Heart left ventricle (tissue), 16 donors: ENCODE data around the gene GPC6. TPM values are rescaled to one million over a fixed set of nuclear protein-coding genes. Genes with fewer than 3 reads are reported as not detected.
A peak's percentile ranks its signal among the peaks of the same experiment; 100 is the strongest.

ENCODE experiments used
- ATAC-seq, 4 donors: fragments of 200-7000 bp; cut with Tn5 transposase; one replicate each; pipeline ENCODE4 v1.9.1; 2020 to 2022; ENCODE audit warnings: moderate library complexity in 4 of 4, mild to moderate bottlenecking in 3 of 4, moderate number of reproducible peaks in 1 of 4
- DNase-seq, 5 donors: peaks; one replicate each; pipeline ENCODE4 v3.0.0-alpha.2; 2020
- H3K27ac ChIP-seq, 12 donors: fragments of 200-600 bp; sonication (generic) in 4 of 12; one replicate each; pipeline versions ENCODE4 v1.5.0 to v1.8.0; 2016 to 2022; ENCODE audit warnings: mild to moderate bottlenecking in 2 of 12
- H3K27me3 ChIP-seq, 9 donors: fragments of 200-600 bp; sonication (generic) in 2 of 9; one replicate each; pipeline versions ENCODE4 v1.5.1 to v1.8.0; 2016 to 2022; ENCODE audit warnings: mild to moderate bottlenecking in 3 of 9
- H3K36me3 ChIP-seq, 9 donors: fragments of 200-600 bp; sonication (generic) in 2 of 9; one replicate each; pipeline versions ENCODE4 v1.5.0 to v1.8.0; 2018 to 2022; ENCODE audit warnings: mild to moderate bottlenecking in 2 of 9
- H3K4me1 ChIP-seq, 12 donors: fragments of 200-600 bp; sonication (generic) in 4 of 12; one replicate each; pipeline versions ENCODE4 v1.5.0 to v1.8.0; 2016 to 2022; ENCODE audit warnings: mild to moderate bottlenecking in 3 of 12
- H3K4me3 ChIP-seq, 12 donors: fragments of 200-600 bp; sonication (generic) in 4 of 12; one replicate each; pipeline versions ENCODE4 v1.5.0 to v1.8.0; 2017 to 2022; ENCODE audit warnings: mild to moderate bottlenecking in 9 of 12, moderate library complexity in 4 of 12
- H3K9me3 ChIP-seq, 12 donors: fragments of 200-600 bp; sonication (generic) in 4 of 12; one replicate each; pipeline versions ENCODE4 v1.5.0 to v1.8.0; 2016 to 2022; ENCODE audit warnings: mild to moderate bottlenecking in 1 of 12
- POLR2A ChIP-seq, 2 donors: fragments of 450-650 bp; IDR thresholded peaks; one replicate each; pipeline ENCODE4 v1.6.1; 2017; ENCODE audit warnings: antibody characterized with exemption in 2 of 2, mild to moderate bottlenecking in 2 of 2, moderate library complexity in 2 of 2
- WGBS, 4 donors: extraction: QIAGEN DNeasy Blood & Tissue Kit in 2 of 4; methylation state at CpG; one replicate each; pipeline versions ENCODE4 v1.1.5 to v1.1.7; 2013 to 2018; 5-methylcytosine and 5-hydroxymethylcytosine counted together
- intact Hi-C, 10 donors: fragments of 100-400 bp; cut with DNase I; formaldehyde crosslinking; loops; one replicate each; pipeline versions ENCODE4 v1.11.1 to v1.14.2; 2022
- polyA plus RNA-seq, 2 donors: library from polyadenylated mRNA; stranded (reverse); fragments of 200-250 nt; gene quantifications; one replicate each; pipeline ENCODE4 v1.2.3, GENCODE V29; 2013
- total RNA-seq, 9 donors: library from RNA; depleted of rRNA in 2 of 9; stranded (reverse); fragments of >200 nt in 2 of 9; fragmentation: NEBNext Ultra II Directional in 3 of 9; extraction: Animal tissue kit (Norgen Biotek cat#: 25700) in 3 of 9; gene quantifications; one replicate each; pipeline versions ENCODE4 v1.1.0 to v1.2.4, GENCODE V29; 2016 to 2023
- TF ChIP-seq, protein P1 (sequence below), 12 donors: fragments of 200-600 bp; sonication (generic) in 4 of 12; IDR thresholded peaks; one replicate each; pipeline versions ENCODE4 v1.5.0 to v1.8.0; 2018 to 2022; ENCODE audit warnings: antibody characterized with exemption in 12 of 12, mild to moderate bottlenecking in 5 of 12
- donor health status: ischemic (EF 13 %, LVEDD 7.1; RV severe dilation, severe dysfunction).
- donor health status: healthy with polysubstance abuse.
- donor health status: DM: no; HTN: yes; CAD: no.
- donor health status: DM: no; HTN: no; CAD: no.
- donor health status: ischemic (EF 25% LVEDD 6.9; RV normal size, moderate dysfunction).
- donor health status: ischemic (EF 25% LVEDD 5.7; RV mildly dilated, moderate dysfunction).
- donor health status: healthy.
- donor health status: DM: yes; HTN: yes; CAD: no.
- donor health status: ischemic (EF 35%, LVEDD 5.7; RV mildly dilated, moderate dysfunction).
- donor health status: nonischemic (EF 11% LVEDD 7.7; RV severe dilation, severe dysfunction).
- donor health status: DM: yes; HTN: yes; CAD: no.
- donor health status: PGD.
- donor health status: ischemic (EF 29% LVEDD 5.4; RV normal size, mild dysfunction).
- donor health status: nonischemic (EF 23%, LVEDD 6.1; RV moderate dilation, normal function).

Gene GPC6
- total and polyA plus RNA-seq, 11 donors: 0.08 to 6.2 (median 2.0) TPM

DNA sequence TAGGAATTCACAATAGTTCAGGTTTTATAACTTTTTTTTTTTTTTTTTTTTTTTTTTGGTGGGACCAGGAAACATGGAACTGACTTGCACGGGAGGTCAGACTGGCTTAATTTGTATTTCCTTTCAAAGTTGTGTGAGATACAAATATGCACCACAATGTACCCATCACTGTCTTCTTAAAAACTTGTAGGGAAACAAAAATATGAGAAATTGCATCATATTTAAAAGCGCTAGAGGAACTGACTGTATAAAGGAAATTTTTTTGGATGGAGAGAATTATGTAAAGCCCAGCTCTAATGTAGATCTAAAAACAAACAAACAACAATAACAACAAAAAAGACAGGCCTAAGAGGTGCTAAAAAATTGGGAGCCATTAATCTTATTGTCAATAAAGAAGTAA lies 1006.3 kb downstream of the GPC6 start:
- DNase-seq: no peak
- peak overlapping the region in 1 of 12 donors; percentile 30 for H3K27ac ChIP-seq
- no peaks in the 10 kb centered on the region for H3K27me3 ChIP-seq
- no peaks in the 10 kb centered on the region for H3K36me3 ChIP-seq
- no peaks in the 10 kb centered on the region for H3K9me3 ChIP-seq
- ATAC-seq: no peak
- no peak overlapping the region for H3K4me3 ChIP-seq
- WGBS, 4 donors: 68 to 89% (median 77%) methylated on average over 2 of the region's 2 CpGs
- H3K4me1 ChIP-seq: peaks cover 0 to 6% (median 0%) of the 10 kb centered on the region in 12 donors
- no peak for TF ChIP-seq POLR2A (IDR thresholded peaks at IDR 0.05)
- TF ChIP-seq, protein P1, sequence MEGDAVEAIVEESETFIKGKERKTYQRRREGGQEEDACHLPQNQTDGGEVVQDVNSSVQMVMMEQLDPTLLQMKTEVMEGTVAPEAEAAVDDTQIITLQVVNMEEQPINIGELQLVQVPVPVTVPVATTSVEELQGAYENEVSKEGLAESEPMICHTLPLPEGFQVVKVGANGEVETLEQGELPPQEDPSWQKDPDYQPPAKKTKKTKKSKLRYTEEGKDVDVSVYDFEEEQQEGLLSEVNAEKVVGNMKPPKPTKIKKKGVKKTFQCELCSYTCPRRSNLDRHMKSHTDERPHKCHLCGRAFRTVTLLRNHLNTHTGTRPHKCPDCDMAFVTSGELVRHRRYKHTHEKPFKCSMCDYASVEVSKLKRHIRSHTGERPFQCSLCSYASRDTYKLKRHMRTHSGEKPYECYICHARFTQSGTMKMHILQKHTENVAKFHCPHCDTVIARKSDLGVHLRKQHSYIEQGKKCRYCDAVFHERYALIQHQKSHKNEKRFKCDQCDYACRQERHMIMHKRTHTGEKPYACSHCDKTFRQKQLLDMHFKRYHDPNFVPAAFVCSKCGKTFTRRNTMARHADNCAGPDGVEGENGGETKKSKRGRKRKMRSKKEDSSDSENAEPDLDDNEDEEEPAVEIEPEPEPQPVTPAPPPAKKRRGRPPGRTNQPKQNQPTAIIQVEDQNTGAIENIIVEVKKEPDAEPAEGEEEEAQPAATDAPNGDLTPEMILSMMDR (IDR thresholded peaks at IDR 0.05): no peak
- intact Hi-C loops: loop anchor here in 1 of 10 donors (5.0 kb wide), 1 partner anchor 79 kb away; no protein-coding TSS in a partner anchor

- DNase-seq: peak in 2 of 5 donors; percentile 11 to 60
- Histone ChIP-seq H3K4me3 (no peak overlapping the region), H3K27ac (peak overlapping the region in 1 of 12 donors; percentile 30), H3K4me1 (peaks cover 0 to 6% (median 0%) of the 10 kb centered on the region in 12 donors), H3K27me3 (no peaks in the 10 kb centered on the region), H3K9me3 (no peaks in the 10 kb centered on the region), H3K36me3 (no peaks in the 10 kb centered on the region)
- peak in 1 of 4 donors; percentile 88 for ATAC-seq
- TF ChIP-seq, protein P1 (IDR thresholded peaks at IDR 0.05): no peak
- no peak for TF ChIP-seq POLR2A (IDR thresholded peaks at IDR 0.05)
- WGBS, 4 donors: 43 to 56% (median 48%) methylated on average over 5 of the region's 5 CpGs
- intact Hi-C loops: loop anchor here in 1 of 10 donors (5.0 kb wide), 1 partner anchor 79 kb away; no protein-coding TSS in a partner anchor
Measured at GRCh38 chr13:94233401-94233800, 1006.8 kb downstream of the GPC6 start.

DNA sequence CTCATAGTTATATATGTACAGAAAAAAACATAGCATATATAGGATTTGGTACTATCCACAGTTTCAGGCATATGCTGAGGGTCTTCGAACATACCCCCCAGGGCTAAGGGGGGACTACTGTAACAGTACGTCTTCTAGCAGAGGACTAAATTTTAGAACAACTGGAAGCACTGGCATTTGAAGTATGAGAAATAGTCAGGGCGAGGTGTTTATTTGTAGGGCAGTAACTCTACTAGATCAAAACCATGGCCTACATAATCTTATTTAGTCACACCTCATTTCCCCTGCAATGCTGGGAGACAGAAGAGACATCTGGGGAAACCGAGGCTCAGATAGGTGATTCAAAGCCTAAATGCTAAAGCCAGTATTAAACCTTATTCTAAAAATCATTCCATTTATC lies 1007.2 kb downstream of the GPC6 start:
- 82 to 94% (median 91%) methylated on average over 4 of the region's 4 CpGs for WGBS, 4 donors

DNA sequence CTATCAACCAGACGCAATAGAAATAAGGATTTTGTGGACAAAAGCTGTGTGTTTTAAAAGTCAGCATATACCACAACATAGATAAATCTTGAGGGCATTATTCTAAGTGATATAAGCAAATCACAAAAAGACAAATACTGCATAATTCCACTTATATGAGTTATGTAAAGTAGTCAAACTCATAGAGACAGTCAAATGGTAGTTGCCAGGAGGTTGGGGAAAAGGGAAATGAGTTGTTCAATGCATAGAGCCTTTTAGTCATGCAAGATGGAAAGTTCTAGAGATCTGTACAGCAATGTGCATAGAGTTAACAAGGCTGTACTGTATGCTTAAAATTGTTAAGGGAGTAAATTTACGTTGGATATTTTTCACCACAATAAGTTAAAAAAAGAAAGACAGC lies 1008.1 kb downstream of the GPC6 start:
- intact Hi-C loops: loop anchor here in 1 of 10 donors (5.0 kb wide), 1 partner anchor 78 kb away; no protein-coding TSS in a partner anchor
- DNase-seq (no peak), ATAC-seq (no peak)
- H3K27me3 ChIP-seq: no peaks in the 10 kb centered on the region
- H3K36me3 ChIP-seq: no peaks in the 10 kb centered on the region
- peaks cover 0 to 11% (median 0%) of the 10 kb centered on the region in 12 donors for H3K4me1 ChIP-seq
- no peaks in the 10 kb centered on the region for H3K9me3 ChIP-seq
- 68 to 82% (median 80%) methylated on average over 2 of the region's 2 CpGs for WGBS, 4 donors
- no peak for TF ChIP-seq POLR2A (IDR thresholded peaks at IDR 0.05)
- TF ChIP-seq, protein P1 (IDR thresholded peaks at IDR 0.05): no peak
- H3K4me3 ChIP-seq: no peak overlapping the region
- H3K27ac ChIP-seq: no peak overlapping the region

More for the DNA sequence above, 1007.2 kb downstream of the GPC6 start:
- TF ChIP-seq, protein P1 (IDR thresholded peaks at IDR 0.05): no peak
- no peak for TF ChIP-seq POLR2A (IDR thresholded peaks at IDR 0.05)
- no peaks in the 10 kb centered on the region for H3K9me3 ChIP-seq
- H3K27ac ChIP-seq: no peak overlapping the region
- no peak overlapping the region for H3K4me3 ChIP-seq
- intact Hi-C loops: loop anchor here in 1 of 10 donors (5.0 kb wide), 1 partner anchor 78 kb away; no protein-coding TSS in a partner anchor
- ATAC-seq (no peak), DNase-seq (no peak)
- H3K4me1 ChIP-seq: peaks cover 0 to 6% (median 0%) of the 10 kb centered on the region in 12 donors
- no peaks in the 10 kb centered on the region for H3K27me3 ChIP-seq
- no peaks in the 10 kb centered on the region for H3K36me3 ChIP-seq
